GM13977 (cell line): ENCODE results near the gene DISC1.
"Not testable (repeated sequence)": the region's sequence is repeated elsewhere in the genome, so short reads cannot be mapped to it uniquely, and the experiment has no call there.

Experiments used
- DNase-seq: peaks from one replicate; pipeline ENCODE4 v3.0.0; 2012; ENCODE audit warnings: low spot score
- in situ Hi-C: fragments of 300-500 bp; cut with MboI; formaldehyde crosslinking; loops from one replicate; pipeline ENCODE4 v1.12.0; 2022; ENCODE audit warnings: low sequenced_read_pairs, low pct_unique_long_range_greater_than_20kb, mixed read lengths, inconsistent platforms; ENCODE audit not compliant: unreplicated experiment
- TF ChIP-seq, protein P1 (sequence below): IDR thresholded peaks from 2 replicates; pipeline ENCODE4 v1.5.1; 2012; ENCODE audit warnings: mild to moderate bottlenecking, control low read depth; ENCODE audit not compliant: insufficient read depth; ENCODE audit errors: extremely low read depth, missing control alignments

The DISC1 gene

DNA sequence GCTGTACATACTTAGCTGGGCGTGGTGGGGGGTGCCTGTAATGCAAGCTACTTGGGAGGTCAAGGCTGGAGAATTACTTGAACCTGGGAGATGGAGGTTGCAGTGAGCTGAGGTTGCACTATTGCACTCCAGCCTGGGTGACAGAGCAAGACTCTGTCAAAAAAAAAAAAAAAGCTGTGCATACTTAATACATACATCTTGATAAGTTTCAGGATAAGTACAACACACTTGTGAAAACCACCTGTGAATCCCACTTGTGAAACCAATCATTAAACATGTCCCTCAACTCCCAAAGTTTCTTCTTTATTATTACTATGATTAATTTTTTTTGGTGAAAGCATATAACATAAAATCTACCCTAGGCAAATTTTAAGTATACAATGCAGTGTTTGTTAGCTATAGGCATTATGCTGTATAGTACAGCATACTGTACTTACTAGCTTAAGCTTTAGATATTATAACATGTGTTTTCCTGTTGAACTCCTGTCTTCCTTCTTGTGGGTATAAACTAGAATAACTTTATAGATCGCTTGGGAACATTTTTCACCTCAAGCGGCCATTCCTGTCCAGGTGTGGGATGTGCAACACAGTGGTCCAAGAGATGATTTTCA is 41.4 kb downstream of the DISC1 start:
- DNase-seq = no peak
- in situ Hi-C loops = no loop called here
- TF ChIP-seq, protein P1, sequence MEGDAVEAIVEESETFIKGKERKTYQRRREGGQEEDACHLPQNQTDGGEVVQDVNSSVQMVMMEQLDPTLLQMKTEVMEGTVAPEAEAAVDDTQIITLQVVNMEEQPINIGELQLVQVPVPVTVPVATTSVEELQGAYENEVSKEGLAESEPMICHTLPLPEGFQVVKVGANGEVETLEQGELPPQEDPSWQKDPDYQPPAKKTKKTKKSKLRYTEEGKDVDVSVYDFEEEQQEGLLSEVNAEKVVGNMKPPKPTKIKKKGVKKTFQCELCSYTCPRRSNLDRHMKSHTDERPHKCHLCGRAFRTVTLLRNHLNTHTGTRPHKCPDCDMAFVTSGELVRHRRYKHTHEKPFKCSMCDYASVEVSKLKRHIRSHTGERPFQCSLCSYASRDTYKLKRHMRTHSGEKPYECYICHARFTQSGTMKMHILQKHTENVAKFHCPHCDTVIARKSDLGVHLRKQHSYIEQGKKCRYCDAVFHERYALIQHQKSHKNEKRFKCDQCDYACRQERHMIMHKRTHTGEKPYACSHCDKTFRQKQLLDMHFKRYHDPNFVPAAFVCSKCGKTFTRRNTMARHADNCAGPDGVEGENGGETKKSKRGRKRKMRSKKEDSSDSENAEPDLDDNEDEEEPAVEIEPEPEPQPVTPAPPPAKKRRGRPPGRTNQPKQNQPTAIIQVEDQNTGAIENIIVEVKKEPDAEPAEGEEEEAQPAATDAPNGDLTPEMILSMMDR = no peak

- in situ Hi-C loops = no loop called here
- TF ChIP-seq, protein P1 = no peak
- DNase-seq = no peak
These were observed 42.2 kb downstream of the DISC1 start for GRCh38 chr1:231668826-231669225.

- DNase-seq, in situ Hi-C loops: not testable (repeated sequence)
These were observed 43.5 kb downstream of the DISC1 start for GRCh38 chr1:231669864-231670621.

DNA sequence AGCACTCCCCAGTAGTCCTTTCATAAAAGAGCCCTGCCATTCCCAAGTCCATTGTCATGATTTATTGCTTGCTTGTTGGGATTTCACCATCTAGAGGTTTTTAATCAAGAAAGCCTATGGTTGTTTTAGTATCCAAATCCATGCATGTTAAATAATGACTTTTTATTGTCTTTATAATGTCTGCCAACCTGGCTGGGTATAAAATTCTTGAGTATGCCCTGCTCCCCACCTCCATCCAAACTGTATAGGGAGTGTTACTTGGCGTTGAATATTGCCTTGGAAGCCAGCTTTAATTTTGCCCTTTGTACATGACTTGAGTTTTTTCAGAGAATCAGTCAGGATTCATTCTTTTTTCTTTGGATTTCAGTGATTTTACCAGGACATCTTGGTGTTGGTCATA is 44.2 kb downstream of the DISC1 start:
- no peak for DNase-seq
- in situ Hi-C loops = no loop called here
- TF ChIP-seq, protein P1 = no peak

GRCh38 chr1:231674575-231674974 is 48.0 kb downstream of the DISC1 start:
- TF ChIP-seq, protein P1 = no peak
- in situ Hi-C loops = no loop called here
- DNase-seq = no peak

DNA sequence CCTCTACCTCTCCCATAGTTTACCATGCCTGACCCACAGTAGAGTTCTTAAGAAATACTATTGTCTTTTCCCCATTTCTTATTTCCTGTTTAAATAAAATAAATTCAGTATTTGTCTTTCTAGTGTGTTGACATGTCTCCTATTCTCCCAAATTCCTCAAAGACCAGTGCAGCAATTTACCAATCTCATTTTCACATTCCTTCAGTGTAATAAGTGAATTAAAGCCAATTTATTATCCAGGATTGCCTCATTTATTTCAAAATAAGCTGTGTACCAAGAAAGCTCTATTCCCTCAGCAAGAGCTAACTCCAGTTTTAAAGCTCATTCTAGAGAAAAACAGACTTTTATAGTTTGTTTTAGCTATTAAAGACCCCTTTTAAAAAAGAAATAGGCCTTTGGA is 49.9 kb downstream of the DISC1 start:
- in situ Hi-C loops = no loop called here
- TF ChIP-seq, protein P1 = no peak
- no peak for DNase-seq

DNA sequence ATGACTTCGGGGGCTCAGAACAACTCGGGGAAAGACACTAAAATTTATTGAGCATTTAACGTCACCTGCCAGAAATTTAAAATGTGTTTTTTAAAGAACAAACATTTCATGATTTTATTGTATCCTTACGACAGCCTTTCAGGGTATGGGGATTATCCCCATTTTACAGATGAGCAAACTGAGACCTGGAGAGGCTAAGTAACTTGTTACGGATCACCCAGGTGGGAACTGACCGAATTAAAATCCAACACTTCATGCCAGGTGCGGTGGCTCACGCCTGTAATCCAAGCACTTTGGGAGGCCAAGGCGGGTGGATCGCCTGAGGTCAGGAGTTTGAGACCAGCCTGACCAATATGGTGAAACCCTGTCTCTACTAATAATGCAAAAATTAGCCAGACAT is 50.9 kb downstream of the DISC1 start:
- DNase-seq = no peak
- in situ Hi-C loops = no loop called here
- TF ChIP-seq, protein P1 = no peak
